ENCODE measurements around the gene FBXO27. TPM values are rescaled to one million over a fixed set of nuclear protein-coding genes. Genes with fewer than 3 reads are reported as not detected.

Gene FBXO27
- total RNA-seq, 1 experiment from 2014 or later = 18.9 TPM

DNA sequence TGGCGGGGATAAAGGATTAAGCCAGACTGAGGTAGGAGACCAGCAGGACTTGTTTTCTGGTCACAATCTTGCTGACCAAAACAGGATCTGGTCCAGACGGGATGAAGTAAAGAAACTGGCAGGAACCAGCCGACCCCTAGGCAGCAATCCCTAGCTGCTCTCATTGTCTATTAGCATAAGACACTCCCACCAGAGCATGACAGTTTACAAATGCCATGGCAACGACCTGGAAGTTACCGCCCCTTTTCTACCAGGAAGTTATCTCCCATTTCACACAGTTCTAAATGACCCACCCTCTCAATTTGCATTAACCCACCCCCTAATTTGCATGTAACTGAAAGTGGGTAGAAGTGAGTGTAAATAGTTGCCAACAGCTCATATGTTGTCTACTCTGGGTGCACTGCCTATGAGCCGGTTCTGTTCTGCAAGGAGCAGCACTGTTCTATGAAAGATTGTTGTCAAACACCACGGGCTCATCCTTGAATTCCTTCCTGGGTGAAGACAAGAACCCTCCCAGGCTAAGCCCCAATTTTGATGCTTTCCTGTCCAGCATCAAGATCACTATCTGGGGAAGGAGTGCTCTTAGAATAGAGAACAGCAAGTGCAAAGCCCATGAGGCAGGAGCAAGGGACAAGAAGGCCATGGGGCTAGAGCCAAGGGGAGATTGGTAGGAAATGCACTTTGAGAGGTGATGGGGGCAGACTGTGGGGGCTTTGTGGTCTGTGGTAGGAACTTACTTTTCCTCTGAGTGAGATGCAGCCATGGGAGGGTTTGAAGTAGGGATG, 13.9 kb upstream of the FBXO27 start:
- Mint-ChIP-seq H3K9me3 (peaks cover 28% of the 10 kb centered on the region), H3K27ac (no peak overlapping the region), H3K4me1 (no peaks in the 10 kb centered on the region), H3K4me3 (no peak overlapping the region), H3K27me3 (ENCODE audit: low read depth) (peaks cover 18% of the 10 kb centered on the region), H3K36me3 (peaks cover 13% of the 10 kb centered on the region)
- ATAC-seq = peak; percentile 68
- ChIA-PET POLR2A (interaction anchor here (0.6 kb wide), 1 partner anchor 73 kb away, joined by 3 read pairs; no protein-coding TSS in a partner anchor), CTCF (no interaction called here)
- no peak for DNase-seq (ENCODE audit: low spot score)
- TF ChIP-seq SP1 (CRISPR knock-in tag; conservative IDR thresholded peaks at IDR 0.05) (0 out of 2 replicates have a peak, but pooled peaks have one; percentile 31), JAZF1 (CRISPR knock-in tag; IDR thresholded peaks at IDR 0.05) (no peak), ZMAT4 (CRISPR knock-in tag; IDR thresholded peaks at IDR 0.05) (no peak)

DNA sequence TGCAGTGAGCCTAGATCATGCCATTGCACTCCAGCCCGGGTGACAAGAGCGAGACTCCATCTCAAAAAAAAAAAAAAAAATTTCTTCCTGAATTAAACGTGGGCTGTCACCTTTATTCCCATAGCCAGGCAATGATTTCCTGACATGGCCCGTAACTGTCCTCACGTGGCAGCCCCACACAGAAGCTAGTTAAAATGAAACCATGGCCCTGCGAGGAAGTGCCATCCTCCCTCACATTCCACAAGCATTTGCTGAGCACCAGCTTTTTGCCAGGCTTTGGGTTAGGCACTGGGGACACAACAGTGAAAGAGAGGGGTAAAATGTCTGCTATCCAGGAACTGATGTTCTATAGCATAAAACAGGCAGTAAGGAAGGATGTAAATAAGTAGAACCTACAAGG, 13.2 kb upstream of the FBXO27 start:
- CTCF ChIA-PET = no interaction called here
- no peak overlapping the region for H3K27ac Mint-ChIP-seq
- H3K4me1 Mint-ChIP-seq = no peaks in the 10 kb centered on the region
- POLR2A ChIA-PET = no interaction called here
- no peak for DNase-seq (ENCODE audit: low spot score)
- no peak for ATAC-seq
- peaks cover 18% of the 10 kb centered on the region for H3K27me3 Mint-ChIP-seq (ENCODE audit: low read depth)
- H3K36me3 Mint-ChIP-seq = peaks cover 13% of the 10 kb centered on the region
- H3K4me3 Mint-ChIP-seq = no peak overlapping the region
- peaks cover 31% of the 10 kb centered on the region for H3K9me3 Mint-ChIP-seq
- TF ChIP-seq ETV6 (CRISPR knock-in tag; IDR thresholded peaks at IDR 0.05) (no peak), CBFB (CRISPR knock-in tag; IDR thresholded peaks at IDR 0.05; ENCODE audit: low read depth) (no peak), MXD4 (CRISPR knock-in tag; IDR thresholded peaks at IDR 0.05; ENCODE audit: borderline replicate concordance) (no peak), E2F5 (CRISPR knock-in tag; IDR thresholded peaks at IDR 0.05) (no peak), ZNF138 (CRISPR knock-in tag; conservative IDR thresholded peaks at IDR 0.05) (no peak), JUN (CRISPR knock-in tag; IDR thresholded peaks at IDR 0.05) (no peak), AFF4 (CRISPR knock-in tag; IDR thresholded peaks at IDR 0.05; ENCODE audit: borderline replicate concordance) (no peak), ZNF281 (CRISPR knock-in tag; IDR thresholded peaks at IDR 0.05) (no peak), ATF6 (CRISPR knock-in tag; IDR thresholded peaks at IDR 0.05) (no peak), FOXP1 (CRISPR knock-in tag; IDR thresholded peaks at IDR 0.05; ENCODE audit: borderline replicate concordance) (no peak), EMX1 (CRISPR knock-in tag; IDR thresholded peaks at IDR 0.05) (no peak), TEAD1 (CRISPR knock-in tag; IDR thresholded peaks at IDR 0.05) (no peak), FOXK1 (CRISPR knock-in tag; IDR thresholded peaks at IDR 0.05) (no peak), ZNF396 (CRISPR knock-in tag; IDR thresholded peaks at IDR 0.05; ENCODE audit: borderline replicate concordance) (no peak), ZNF219 (CRISPR knock-in tag; IDR thresholded peaks at IDR 0.05; ENCODE audit: borderline replicate concordance) (no peak)
- TF ChIP-seq, protein P1, sequence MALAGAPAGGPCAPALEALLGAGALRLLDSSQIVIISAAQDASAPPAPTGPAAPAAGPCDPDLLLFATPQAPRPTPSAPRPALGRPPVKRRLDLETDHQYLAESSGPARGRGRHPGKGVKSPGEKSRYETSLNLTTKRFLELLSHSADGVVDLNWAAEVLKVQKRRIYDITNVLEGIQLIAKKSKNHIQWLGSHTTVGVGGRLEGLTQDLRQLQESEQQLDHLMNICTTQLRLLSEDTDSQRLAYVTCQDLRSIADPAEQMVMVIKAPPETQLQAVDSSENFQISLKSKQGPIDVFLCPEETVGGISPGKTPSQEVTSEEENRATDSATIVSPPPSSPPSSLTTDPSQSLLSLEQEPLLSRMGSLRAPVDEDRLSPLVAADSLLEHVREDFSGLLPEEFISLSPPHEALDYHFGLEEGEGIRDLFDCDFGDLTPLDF (CRISPR knock-in tag; IDR thresholded peaks at IDR 0.05) = no peak
- TF ChIP-seq, protein P2, sequence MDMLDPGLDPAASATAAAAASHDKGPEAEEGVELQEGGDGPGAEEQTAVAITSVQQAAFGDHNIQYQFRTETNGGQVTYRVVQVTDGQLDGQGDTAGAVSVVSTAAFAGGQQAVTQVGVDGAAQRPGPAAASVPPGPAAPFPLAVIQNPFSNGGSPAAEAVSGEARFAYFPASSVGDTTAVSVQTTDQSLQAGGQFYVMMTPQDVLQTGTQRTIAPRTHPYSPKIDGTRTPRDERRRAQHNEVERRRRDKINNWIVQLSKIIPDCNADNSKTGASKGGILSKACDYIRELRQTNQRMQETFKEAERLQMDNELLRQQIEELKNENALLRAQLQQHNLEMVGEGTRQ (CRISPR knock-in tag; IDR thresholded peaks at IDR 0.05) = no peak
